PFSK-1 (cell line): ENCODE measurements around the gene LRP3.

ENCODE experiments used
- FOXP2 ChIP-seq: optimal IDR thresholded peaks from 2 replicates; pipeline ENCODE3; 2011; ENCODE audit warnings: borderline replicate concordance, control low read depth, inconsistent platforms; ENCODE audit not compliant: insufficient read depth; ENCODE audit errors: extremely low read length, extremely low read depth
- POLR2AphosphoS5 ChIP-seq: IDR thresholded peaks from 2 replicates; pipeline ENCODE4 v1.6.1; 2012; ENCODE audit warnings: low read depth, mild to moderate bottlenecking, control low read depth, low read length, moderate library complexity
- TAF1 ChIP-seq: IDR thresholded peaks from 2 replicates; pipeline ENCODE4 v1.6.1; 2012; ENCODE audit warnings: low read length, control low read depth, borderline replicate concordance; ENCODE audit not compliant: insufficient read depth
- TF ChIP-seq, protein P1 (sequence below), 2 experiments: IDR thresholded peaks; 2 replicates each; pipeline versions ENCODE4 v1.6.1 to v1.8.0; 2011 to 2012; ENCODE audit warnings: low read depth in 2 of 2, low read length in 2 of 2, control low read depth in 1 of 2, inconsistent platforms in 1 of 2, mild to moderate bottlenecking in 1 of 2, moderate library complexity in 1 of 2; ENCODE audit not compliant: insufficient read depth in 1 of 2

DNA sequence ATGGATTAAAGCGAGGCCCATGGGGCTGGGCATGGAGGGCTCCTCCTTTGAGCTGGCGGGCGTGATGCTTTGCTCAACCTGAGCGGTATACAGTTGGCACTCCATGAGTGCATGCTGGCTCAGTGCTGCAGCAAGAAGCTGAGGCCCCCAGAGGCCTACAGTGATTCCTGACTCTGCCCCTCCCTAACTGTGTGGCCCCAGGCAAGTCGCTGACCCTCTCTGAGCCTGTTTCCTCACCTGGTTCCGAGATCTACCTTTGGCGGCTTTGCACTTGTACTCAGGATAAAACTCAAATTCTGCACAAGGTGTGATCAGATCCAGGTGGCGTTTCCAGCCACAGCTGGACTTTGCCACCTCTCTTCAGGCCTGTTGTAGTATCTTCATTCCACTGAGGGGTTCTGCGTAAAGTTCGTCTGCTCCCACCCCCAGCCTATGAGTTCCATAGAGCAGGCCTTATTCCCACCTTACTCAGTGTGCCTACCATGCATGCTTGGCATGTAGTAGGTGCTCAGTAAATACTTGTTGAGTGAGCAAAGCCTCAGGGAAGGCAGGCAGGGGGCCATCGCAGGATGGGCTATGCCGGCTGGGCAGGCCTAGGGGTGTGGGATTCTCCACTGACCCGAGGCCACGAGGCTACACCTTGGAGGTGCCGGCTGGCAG lies 7.9 kb downstream of the LRP3 start:
- TF ChIP-seq POLR2AphosphoS5: no peak
- TF ChIP-seq TAF1: no peak
- TF ChIP-seq, protein P1, sequence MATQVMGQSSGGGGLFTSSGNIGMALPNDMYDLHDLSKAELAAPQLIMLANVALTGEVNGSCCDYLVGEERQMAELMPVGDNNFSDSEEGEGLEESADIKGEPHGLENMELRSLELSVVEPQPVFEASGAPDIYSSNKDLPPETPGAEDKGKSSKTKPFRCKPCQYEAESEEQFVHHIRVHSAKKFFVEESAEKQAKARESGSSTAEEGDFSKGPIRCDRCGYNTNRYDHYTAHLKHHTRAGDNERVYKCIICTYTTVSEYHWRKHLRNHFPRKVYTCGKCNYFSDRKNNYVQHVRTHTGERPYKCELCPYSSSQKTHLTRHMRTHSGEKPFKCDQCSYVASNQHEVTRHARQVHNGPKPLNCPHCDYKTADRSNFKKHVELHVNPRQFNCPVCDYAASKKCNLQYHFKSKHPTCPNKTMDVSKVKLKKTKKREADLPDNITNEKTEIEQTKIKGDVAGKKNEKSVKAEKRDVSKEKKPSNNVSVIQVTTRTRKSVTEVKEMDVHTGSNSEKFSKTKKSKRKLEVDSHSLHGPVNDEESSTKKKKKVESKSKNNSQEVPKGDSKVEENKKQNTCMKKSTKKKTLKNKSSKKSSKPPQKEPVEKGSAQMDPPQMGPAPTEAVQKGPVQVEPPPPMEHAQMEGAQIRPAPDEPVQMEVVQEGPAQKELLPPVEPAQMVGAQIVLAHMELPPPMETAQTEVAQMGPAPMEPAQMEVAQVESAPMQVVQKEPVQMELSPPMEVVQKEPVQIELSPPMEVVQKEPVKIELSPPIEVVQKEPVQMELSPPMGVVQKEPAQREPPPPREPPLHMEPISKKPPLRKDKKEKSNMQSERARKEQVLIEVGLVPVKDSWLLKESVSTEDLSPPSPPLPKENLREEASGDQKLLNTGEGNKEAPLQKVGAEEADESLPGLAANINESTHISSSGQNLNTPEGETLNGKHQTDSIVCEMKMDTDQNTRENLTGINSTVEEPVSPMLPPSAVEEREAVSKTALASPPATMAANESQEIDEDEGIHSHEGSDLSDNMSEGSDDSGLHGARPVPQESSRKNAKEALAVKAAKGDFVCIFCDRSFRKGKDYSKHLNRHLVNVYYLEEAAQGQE (IDR thresholded peaks at IDR 0.05; ENCODE audit: insufficient read depth in 1 of 2, low read depth in 2 of 2, low read length in 2 of 2): no peak
- no peak for TF ChIP-seq FOXP2
